Fibroblast of peridontal ligament (primary cell): ENCODE measurements around the gene ALG6.
"Not testable (repeated sequence)": the region's sequence is repeated elsewhere in the genome, so short reads cannot be mapped to it uniquely, and the experiment has no call there.

Experiments used
- DNase-seq: peaks from one replicate; pipeline ENCODE4 v3.0.0-alpha.2; 2010; ENCODE audit errors: extremely low read depth

The ALG6 gene

GRCh38 chr1:63414691-63415365 is 47.4 kb downstream of the ALG6 start:
- DNase-seq, result no peak

- no peak for DNase-seq
Observed at GRCh38 chr1:63418101-63418500, 50.7 kb downstream of the ALG6 start.

DNA sequence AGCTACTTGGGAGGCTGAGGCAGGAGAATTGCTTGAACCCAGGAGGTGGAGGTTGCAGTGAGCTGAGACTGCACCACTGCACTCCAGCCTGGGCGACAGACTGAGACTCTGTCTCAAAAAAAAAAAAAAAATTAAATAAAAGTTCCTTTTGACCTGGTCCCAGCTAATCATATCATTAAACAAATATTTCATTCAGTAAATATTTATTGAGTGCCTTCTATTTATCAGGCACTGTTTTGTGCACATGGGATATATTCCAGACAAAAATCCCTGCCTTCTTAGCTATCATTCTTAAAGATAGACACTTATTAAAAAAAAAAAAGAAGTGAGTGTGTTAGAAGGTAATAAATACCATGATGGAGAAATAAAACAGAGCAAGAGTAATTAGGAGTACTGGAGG is 53.3 kb downstream of the ALG6 start:
- not testable (repeated sequence) for DNase-seq

- DNase-seq, result no peak
Observed at GRCh38 chr1:63423649-63424048, 56.2 kb downstream of the ALG6 start.

GRCh38 chr1:63428815-63429214 is 61.4 kb downstream of the ALG6 start:
- no peak for DNase-seq

DNA sequence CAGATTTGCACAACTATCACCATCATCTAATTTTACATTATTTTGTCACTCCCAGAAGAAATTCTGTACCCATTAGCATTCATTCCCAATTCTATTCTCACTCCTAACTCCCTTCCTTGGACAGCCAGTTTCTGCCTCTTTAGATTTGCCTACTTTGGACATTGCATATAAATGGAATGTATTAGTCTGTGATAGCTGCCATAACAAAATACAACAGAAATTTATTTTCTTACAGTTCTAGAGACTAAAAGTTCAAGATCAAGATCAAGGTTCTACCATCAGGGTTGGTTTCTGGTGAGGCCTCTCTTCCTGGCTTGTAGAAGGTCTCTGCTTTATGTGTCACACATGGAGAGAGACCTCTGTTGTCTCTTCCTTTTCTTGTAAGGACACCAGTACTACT is 61.9 kb downstream of the ALG6 start:
- DNase-seq, result no peak

GRCh38 chr1:63435161-63435560 is 67.7 kb downstream of the ALG6 start:
- peak; percentile 85 for DNase-seq

GRCh38 chr1:63442141-63442475 is 74.7 kb downstream of the ALG6 start:
- peak; percentile 54 for DNase-seq

GRCh38 chr1:63448731-63449246 is 81.4 kb downstream of the ALG6 start:
- DNase-seq, result peak; percentile 76

GRCh38 chr1:63450416-63450815 is 83.0 kb downstream of the ALG6 start:
- DNase-seq, result no peak

GRCh38 chr1:63453232-63453631 is 85.8 kb downstream of the ALG6 start:
- no peak for DNase-seq

DNA sequence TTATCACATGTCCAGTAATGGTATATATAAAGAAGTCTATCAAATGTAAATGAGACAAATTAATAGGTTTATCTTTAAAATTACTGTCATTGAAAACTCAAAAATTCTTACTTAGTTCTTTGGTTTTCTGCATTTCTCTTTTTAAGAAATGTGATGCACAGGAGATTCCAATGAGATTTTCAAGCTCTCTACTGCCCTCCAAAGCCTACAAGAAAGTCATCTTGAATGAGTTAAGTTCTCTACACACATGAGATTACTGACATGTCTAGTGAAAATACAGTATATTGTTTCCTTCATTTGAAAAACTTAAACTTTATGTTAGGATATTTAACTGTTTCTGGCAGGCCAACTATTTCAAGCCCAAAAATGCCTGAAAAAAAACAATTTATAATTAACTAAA is 86.8 kb downstream of the ALG6 start:
- DNase-seq, result peak; percentile 75

DNA sequence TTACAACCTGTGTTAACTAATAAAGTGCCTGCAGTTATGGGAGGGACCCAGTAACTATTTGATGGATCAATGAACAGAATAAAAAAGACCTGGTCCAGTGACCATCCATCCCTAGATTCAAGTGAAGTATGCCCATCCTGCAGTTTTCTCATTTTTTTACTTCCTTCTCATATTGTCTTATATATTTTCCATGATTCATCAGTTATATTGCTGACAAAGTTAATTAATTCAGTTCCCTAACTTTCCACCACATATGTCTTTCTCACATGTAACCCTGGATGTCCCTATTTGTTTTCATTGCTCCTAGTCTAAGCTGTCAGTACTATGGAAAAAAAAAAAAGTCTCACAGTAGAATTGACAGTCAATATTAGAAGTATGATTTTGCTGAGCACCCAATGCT is 91.3 kb downstream of the ALG6 start:
- no peak for DNase-seq

DNA sequence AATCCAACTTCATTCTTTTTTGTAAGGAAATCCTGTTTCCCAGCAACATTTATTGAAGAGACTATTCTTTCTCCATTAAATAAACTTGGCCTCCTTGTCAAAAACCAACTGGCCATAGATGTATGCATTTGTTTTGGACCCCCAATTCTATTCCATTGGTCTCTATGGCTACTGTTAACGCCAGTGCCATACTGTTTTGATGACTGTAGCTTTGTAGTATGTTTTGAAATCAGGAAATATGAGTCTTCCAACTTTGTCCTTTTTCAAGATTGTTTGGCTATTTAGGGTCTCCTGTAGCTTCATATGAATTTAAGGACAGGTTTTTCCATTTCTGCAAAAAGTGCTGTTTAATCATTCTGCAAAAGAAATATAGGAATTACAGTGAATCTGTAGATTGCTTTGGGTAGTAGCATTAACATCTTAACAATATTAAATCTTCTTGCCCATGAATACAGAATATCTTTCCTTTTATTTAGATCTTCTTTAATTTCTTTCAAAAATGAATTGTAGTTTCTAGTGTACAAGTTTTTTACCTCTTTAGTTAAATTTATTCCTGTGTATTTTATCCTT is 94.3 kb downstream of the ALG6 start:
- DNase-seq, result no peak

GRCh38 chr1:63463248-63463647 is 95.8 kb downstream of the ALG6 start:
- no peak for DNase-seq

- DNase-seq, result no peak
Observed at GRCh38 chr1:63466181-63466580, 98.8 kb downstream of the ALG6 start.

DNA sequence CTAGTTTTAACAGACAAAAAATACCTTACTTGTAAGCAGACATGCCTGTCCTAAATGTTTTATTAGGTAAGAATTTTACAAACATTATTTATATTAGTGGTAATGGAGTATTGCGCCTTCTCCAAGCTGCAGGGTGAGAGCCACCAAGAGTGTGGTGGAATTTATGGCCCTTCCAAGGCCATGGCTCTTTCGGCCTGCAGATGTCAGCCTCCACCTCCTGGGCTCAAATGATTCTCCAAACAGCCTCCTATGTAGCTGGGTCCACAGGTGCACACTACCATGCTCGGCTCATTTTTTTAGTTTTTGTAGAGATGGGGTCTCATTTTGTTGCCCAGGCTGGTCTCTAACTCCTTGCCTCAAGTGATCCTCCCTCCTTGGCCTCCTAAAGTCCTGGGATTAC is 99.3 kb downstream of the ALG6 start:
- DNase-seq, result no peak

DNA sequence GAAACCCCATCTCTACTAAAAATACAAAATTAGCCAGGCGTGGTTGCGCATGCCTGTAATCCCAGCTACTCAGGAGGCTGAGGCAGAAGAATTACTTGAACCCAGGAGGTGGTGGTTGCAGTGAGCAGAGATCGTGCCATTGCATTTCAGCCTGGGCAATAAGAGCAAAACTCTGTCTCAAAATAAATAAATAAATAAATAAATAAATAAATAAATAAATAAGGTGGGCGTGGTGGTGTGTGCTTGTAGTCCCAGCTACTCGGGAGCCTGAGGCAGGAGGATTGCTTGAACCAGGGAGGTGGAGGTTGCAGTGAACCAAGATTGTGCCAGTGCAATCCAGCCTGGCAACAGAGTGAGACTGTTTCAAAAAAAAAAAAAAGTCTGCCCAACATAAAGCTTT is 101.3 kb downstream of the ALG6 start:
- not testable (repeated sequence) for DNase-seq

DNA sequence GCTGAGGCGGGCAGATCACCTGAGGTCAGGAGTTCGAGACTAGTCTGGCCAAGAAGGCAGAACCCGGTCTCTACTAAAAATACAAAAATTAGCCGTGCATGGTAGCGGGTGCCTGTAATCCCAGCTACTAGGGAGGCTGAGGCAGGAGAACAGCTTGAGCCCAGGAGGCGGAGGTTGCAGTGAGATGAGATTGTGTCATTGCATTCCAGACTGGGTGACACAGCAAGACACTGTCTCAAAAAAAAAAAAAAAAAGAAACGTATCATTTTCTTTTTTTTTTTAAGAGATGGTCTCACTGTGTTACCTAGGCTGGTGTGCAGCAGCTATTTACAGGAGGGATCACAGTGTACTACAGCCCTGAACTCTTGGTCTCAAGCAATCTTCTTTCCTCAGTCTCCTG is 108.3 kb downstream of the ALG6 start:
- no peak for DNase-seq

DNA sequence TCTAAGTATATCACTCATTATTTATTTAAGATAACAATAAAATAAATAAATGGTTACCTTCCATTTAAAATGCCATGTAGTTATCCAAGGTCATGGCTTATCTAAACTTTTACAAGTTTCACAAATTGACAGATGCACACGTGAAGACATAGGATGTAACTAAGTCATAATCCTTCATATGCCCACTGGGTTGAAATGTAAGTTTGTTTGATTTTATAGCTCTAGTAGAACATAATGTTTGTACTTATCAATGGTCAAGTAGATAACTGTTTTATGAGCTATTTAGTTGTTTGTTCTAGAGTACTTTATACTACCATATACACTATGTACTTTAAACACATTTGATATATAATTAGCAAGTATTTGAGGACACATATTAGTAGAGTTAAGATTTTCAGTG is 112.6 kb downstream of the ALG6 start:
- DNase-seq, result no peak

- DNase-seq, result peak; percentile 61
Observed at GRCh38 chr1:63486629-63487028, 119.2 kb downstream of the ALG6 start.

- DNase-seq, result peak; percentile 78
Observed at GRCh38 chr1:63487336-63488065, 120.1 kb downstream of the ALG6 start.
